Measurements from ENCODE around the gene FOXS1. TPM values are rescaled to one million over a fixed set of nuclear protein-coding genes. Genes with fewer than 3 reads are reported as not detected.

The FOXS1 gene
- total RNA-seq, 1 experiment from 2014 or later = 0.22 TPM

- Histone ChIP-seq H3K56ac (ENCODE audit: insufficient read length, low read depth, low read length) (no peak overlapping the region), H3K27ac (ENCODE audit: insufficient read length, low read depth, low read length) (no peak overlapping the region), H4K5ac (ENCODE audit: insufficient read length, low read depth, low read length) (no peak overlapping the region), H4K20me1 (ENCODE audit: control insufficient read depth, insufficient read depth, insufficient read length) (no peaks in the 10 kb centered on the region), H3K23me2 (ENCODE audit: insufficient read length, low read depth, low read length, poor library complexity, severe bottlenecking) (peaks cover 13% of the 10 kb centered on the region), H3K4me2 (ENCODE audit: insufficient read depth, insufficient read length, low read length) (no peak overlapping the region), H2BK12ac (ENCODE audit: insufficient read length, low read depth, low read length) (no peak overlapping the region), H3K18ac (ENCODE audit: insufficient read length, low read depth, low read length) (no peak overlapping the region), H2BK120ac (ENCODE audit: low read depth, low read length, poor library complexity, severe bottlenecking) (no peak overlapping the region), H4K91ac (ENCODE audit: insufficient read length, low read depth, low read length) (no peak overlapping the region), H4K8ac (replicated peaks; ENCODE audit: insufficient read length, low read depth, low read length) (no peak overlapping the region), H3K9ac (ENCODE audit: extremely low read depth, insufficient read length, low read length) (no peak overlapping the region), H3K23ac (ENCODE audit: insufficient read length, low read depth, low read length) (no peak overlapping the region), H3K14ac (ENCODE audit: insufficient read depth, low read length) (no peak overlapping the region), H3K79me2 (ENCODE audit: insufficient read depth, low read length) (no peaks in the 10 kb centered on the region), H3K79me1 (ENCODE audit: insufficient read depth, low read depth, low read length, poor library complexity, severe bottlenecking) (no peaks in the 10 kb centered on the region), H2AK5ac (ENCODE audit: insufficient read length, low read length) (no peak overlapping the region), H3T11ph (ENCODE audit: low read length) (no peak overlapping the region), H3K4ac (ENCODE audit: low read depth, low read length) (no peak overlapping the region), H2AFZ (ENCODE audit: low read length) (no peak overlapping the region), H2BK20ac (ENCODE audit: low read depth, low read length, poor library complexity, severe bottlenecking) (no peak overlapping the region), H3K4me1 (ENCODE audit: insufficient read depth, low read length) (peaks cover 5% of the 10 kb centered on the region; the same call in 1 of the 2 replicates), H2BK15ac (ENCODE audit: low read depth, low read length) (no peak overlapping the region), H3K9me3 (ENCODE audit: control insufficient read depth, low read depth, low read length) (no peaks in the 10 kb centered on the region), H2BK5ac (ENCODE audit: insufficient read length, low read length) (no peak overlapping the region), H3K27me3 (ENCODE audit: insufficient read depth, low read length) (no peaks in the 10 kb centered on the region)
- H3K4me1 Mint-ChIP-seq = peaks cover 22 to 25% of the 10 kb centered on the region in 2 experiments
- H3K36me3 Mint-ChIP-seq (ENCODE audit: insufficient read depth in 1 of 3, low read depth in 3 of 3) = no peaks in the 10 kb centered on the region; a peak in 1 of 7 replicates
- H3K27me3 Mint-ChIP-seq (ENCODE audit: low read depth) = peaks cover 4% of the 10 kb centered on the region
- no peak overlapping the region for H3K4me3 Mint-ChIP-seq
- TF ChIP-seq, protein P1, sequence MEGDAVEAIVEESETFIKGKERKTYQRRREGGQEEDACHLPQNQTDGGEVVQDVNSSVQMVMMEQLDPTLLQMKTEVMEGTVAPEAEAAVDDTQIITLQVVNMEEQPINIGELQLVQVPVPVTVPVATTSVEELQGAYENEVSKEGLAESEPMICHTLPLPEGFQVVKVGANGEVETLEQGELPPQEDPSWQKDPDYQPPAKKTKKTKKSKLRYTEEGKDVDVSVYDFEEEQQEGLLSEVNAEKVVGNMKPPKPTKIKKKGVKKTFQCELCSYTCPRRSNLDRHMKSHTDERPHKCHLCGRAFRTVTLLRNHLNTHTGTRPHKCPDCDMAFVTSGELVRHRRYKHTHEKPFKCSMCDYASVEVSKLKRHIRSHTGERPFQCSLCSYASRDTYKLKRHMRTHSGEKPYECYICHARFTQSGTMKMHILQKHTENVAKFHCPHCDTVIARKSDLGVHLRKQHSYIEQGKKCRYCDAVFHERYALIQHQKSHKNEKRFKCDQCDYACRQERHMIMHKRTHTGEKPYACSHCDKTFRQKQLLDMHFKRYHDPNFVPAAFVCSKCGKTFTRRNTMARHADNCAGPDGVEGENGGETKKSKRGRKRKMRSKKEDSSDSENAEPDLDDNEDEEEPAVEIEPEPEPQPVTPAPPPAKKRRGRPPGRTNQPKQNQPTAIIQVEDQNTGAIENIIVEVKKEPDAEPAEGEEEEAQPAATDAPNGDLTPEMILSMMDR (conservative IDR thresholded peaks at IDR 0.05) = no peak
- peak overlapping the region in 1 of 3 experiments; percentile 24; a peak in 1 of 7 replicates for H3K27ac Mint-ChIP-seq
- WGBS (ENCODE audit: extremely low coverage, insufficient read length, low lambda C conversion rate) = no CpG with 5 or more reads among the region's 15 CpGs
- H3K9me3 Mint-ChIP-seq = no peaks in the 10 kb centered on the region
- DNase-seq = no peak
Measured at GRCh38 chr20:31857861-31858759, 12.7 kb upstream of the FOXS1 start.
